DND-41 (cell line): ENCODE data around the gene GALNT6.
A peak's percentile ranks its signal among the peaks of the same experiment; 100 is the strongest.

Source experiments
- ATAC-seq: fragments of 200-7000 bp; cut with Tn5 transposase; 3 replicates; pipeline ENCODE4 v1.9.1; 2021; ENCODE audit warnings: low read depth; ENCODE audit not compliant: insufficient read depth
- DNase-seq: peaks from one replicate; pipeline ENCODE4 v3.0.0-alpha.2; 2020
- H2AFZ ChIP-seq: 2 replicates; pipeline ENCODE4 v1.6.0; 2012; ENCODE audit warnings: low read depth, low read length
- H3K27ac ChIP-seq: 2 replicates; pipeline ENCODE4 v1.5.1; 2012; ENCODE audit warnings: low read length, inconsistent platforms
- H3K27me3 ChIP-seq: fragments of 200-600 bp; sonication (generic); 2 replicates; pipeline ENCODE4 v1.6.0; 2012; ENCODE audit warnings: low read length, mild to moderate bottlenecking, inconsistent platforms; ENCODE audit not compliant: insufficient read depth, poor library complexity
- H3K36me3 ChIP-seq: 2 replicates; pipeline ENCODE4 v1.5.1; 2012; ENCODE audit warnings: low read length, inconsistent platforms; ENCODE audit not compliant: insufficient read depth
- H3K4me1 ChIP-seq: 2 replicates; pipeline ENCODE4 v1.5.1; 2012; ENCODE audit warnings: mild to moderate bottlenecking, low read length; ENCODE audit not compliant: insufficient read depth
- H3K4me2 ChIP-seq: 2 replicates; pipeline ENCODE4 v1.6.0; 2012; ENCODE audit warnings: mild to moderate bottlenecking, moderate library complexity, low read length, inconsistent platforms; ENCODE audit not compliant: insufficient read depth
- H3K4me3 ChIP-seq, 2 experiments: fragments of 200-600 bp in 1 of 2; shearing (Covaris generic) in 1 of 2; 2 replicates each; pipeline ENCODE4 v1.5.1; 2012 to 2016; ENCODE audit warnings: inconsistent platforms in 2 of 2, low read length in 2 of 2, mild to moderate bottlenecking in 2 of 2, low read depth in 1 of 2, moderate library complexity in 1 of 2
- H3K79me2 ChIP-seq: 2 replicates; pipeline ENCODE4 v1.6.0; 2012; ENCODE audit warnings: low read length, inconsistent platforms; ENCODE audit not compliant: insufficient read depth
- H3K9ac ChIP-seq: 2 replicates; pipeline ENCODE4 v1.6.0; 2012; ENCODE audit warnings: low read depth, mild to moderate bottlenecking, inconsistent platforms, low read length, moderate library complexity
- H3K9me3 ChIP-seq: 2 replicates; pipeline ENCODE4 v1.5.1; 2012; ENCODE audit warnings: low read length, moderate library complexity, mild to moderate bottlenecking, inconsistent platforms; ENCODE audit not compliant: insufficient read depth, severe bottlenecking
- H4K20me1 ChIP-seq: 2 replicates; pipeline ENCODE4 v1.6.0; 2012; ENCODE audit warnings: low read length; ENCODE audit not compliant: insufficient read depth
- CTCF ChIP-seq: IDR thresholded peaks from 2 replicates; pipeline ENCODE4 v1.5.1; 2012; ENCODE audit warnings: borderline replicate concordance, low read length, moderate library complexity, mild to moderate bottlenecking; ENCODE audit not compliant: poor library complexity, severe bottlenecking; ENCODE audit errors: extremely low read depth
- EZH2 ChIP-seq: IDR thresholded peaks from 3 replicates; pipeline ENCODE4 v1.6.1; 2012; ENCODE audit warnings: borderline replicate concordance, low read depth, mild to moderate bottlenecking, moderate library complexity, low read length, inconsistent platforms; ENCODE audit not compliant: severe bottlenecking

GALNT6 gene

GRCh38 chr12:51374361-51374760 is 16.8 kb downstream of the GALNT6 start:
- Histone ChIP-seq H3K4me3 (no peak overlapping the region), H3K27me3 (no peaks in the 10 kb centered on the region), H4K20me1 (no peaks in the 10 kb centered on the region; the same call in 1 of the 2 replicates), H2AFZ (no peak overlapping the region), H3K4me2 (no peak overlapping the region), H3K4me1 (peaks cover 58% of the 10 kb centered on the region), H3K36me3 (peaks cover 78% of the 10 kb centered on the region), H3K27ac (peak overlapping the region; percentile 61), H3K79me2 (0 out of 2 replicates have a peak, but pooled peaks cover under 1% of the 10 kb centered on the region), H3K9me3 (no peaks in the 10 kb centered on the region), H3K9ac (no peak overlapping the region)
- DNase-seq (no peak), ATAC-seq (no peak)
- TF ChIP-seq CTCF: no peak
- TF ChIP-seq EZH2: no peak

GRCh38 chr12:51373187-51373586 is 18.0 kb downstream of the GALNT6 start:
- no peak overlapping the region for H3K9ac ChIP-seq
- no peak overlapping the region for H3K27ac ChIP-seq
- TF ChIP-seq EZH2 (no peak), CTCF (no peak)
- H3K27me3 ChIP-seq: no peaks in the 10 kb centered on the region
- H3K4me3 ChIP-seq: no peak overlapping the region
- H3K79me2 ChIP-seq: no peaks in the 10 kb centered on the region
- ATAC-seq: no peak
- no peak for DNase-seq
- no peak overlapping the region for H2AFZ ChIP-seq
- H3K9me3 ChIP-seq: no peaks in the 10 kb centered on the region
- H3K36me3 ChIP-seq: peaks cover 66% of the 10 kb centered on the region
- peaks cover 58% of the 10 kb centered on the region for H3K4me1 ChIP-seq
- H3K4me2 ChIP-seq: no peak overlapping the region
- no peaks in the 10 kb centered on the region; the same call in 1 of the 2 replicates for H4K20me1 ChIP-seq

- Histone ChIP-seq H4K20me1 (no peaks in the 10 kb centered on the region; the same call in 1 of the 2 replicates), H3K27me3 (no peaks in the 10 kb centered on the region), H3K9ac (no peak overlapping the region), H3K27ac (peak overlapping the region; percentile 52), H3K4me3 (no peak overlapping the region), H3K36me3 (peaks cover 60% of the 10 kb centered on the region), H3K79me2 (no peaks in the 10 kb centered on the region), H2AFZ (no peak overlapping the region), H3K9me3 (no peaks in the 10 kb centered on the region), H3K4me2 (no peak overlapping the region), H3K4me1 (peaks cover 56% of the 10 kb centered on the region)
- TF ChIP-seq EZH2 (no peak), CTCF (no peak)
- DNase-seq (no peak), ATAC-seq (no peak)
These were observed 19.2 kb downstream of the GALNT6 start for GRCh38 chr12:51372021-51372420.
